Measurements from ENCODE around the gene VWA3A. TPM values are rescaled to one million over a fixed set of nuclear protein-coding genes. Genes with fewer than 3 reads are reported as not detected.

The VWA3A gene
- total RNA-seq, 4 donors from 2014 or later, result 0.24 TPM; not detected in 3

DNA sequence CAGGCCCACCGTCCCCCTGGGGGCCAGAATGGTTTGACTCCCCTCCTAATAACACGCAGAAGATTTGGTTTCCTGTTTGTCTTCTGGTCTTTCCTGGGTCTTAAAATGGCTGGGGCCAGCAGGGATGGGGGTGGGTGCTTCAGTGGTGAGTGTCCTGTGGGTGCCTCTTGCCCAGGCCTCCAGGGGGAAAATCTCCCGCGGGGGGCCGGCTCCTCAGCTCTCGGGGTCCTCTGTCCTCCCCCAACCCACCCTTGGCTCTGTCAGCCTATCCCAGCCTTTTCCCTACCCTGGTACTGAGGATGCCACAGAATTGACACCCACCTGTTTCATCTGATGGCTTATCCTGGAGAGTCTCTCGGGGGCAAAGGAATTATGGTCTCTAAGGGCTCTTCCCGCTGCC, 46.1 kb downstream of the VWA3A start:
- TF ChIP-seq CTCF (IDR thresholded peaks at IDR 0.05), result no peak
- DNase-seq (ENCODE audit: low spot score) (no peak), ATAC-seq (ENCODE audit: low FRiP score) (no peak)

DNA sequence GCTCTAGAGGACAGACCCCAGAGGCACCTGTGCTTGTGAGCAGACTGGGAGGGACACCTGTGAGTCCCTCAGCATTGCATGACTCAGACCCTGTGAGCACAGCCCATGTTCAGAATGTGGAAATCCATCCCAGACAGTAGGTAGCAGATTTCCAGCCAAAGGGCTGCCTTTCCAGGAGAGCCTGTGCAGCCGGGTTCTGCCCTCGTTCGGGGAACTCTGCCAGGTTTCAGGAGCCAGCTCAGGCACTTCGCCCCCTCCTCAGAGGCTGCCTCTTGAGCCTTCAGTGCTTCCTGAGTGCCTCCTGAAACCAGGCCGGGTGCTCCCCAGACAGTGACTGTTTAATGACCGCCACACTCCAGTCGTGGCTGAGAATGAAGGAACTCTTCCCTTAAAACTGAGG, 46.7 kb downstream of the VWA3A start:
- DNase-seq (ENCODE audit: low spot score) (no peak), ATAC-seq (ENCODE audit: low FRiP score) (no peak)
- TF ChIP-seq CTCF (IDR thresholded peaks at IDR 0.05), result no peak

DNA sequence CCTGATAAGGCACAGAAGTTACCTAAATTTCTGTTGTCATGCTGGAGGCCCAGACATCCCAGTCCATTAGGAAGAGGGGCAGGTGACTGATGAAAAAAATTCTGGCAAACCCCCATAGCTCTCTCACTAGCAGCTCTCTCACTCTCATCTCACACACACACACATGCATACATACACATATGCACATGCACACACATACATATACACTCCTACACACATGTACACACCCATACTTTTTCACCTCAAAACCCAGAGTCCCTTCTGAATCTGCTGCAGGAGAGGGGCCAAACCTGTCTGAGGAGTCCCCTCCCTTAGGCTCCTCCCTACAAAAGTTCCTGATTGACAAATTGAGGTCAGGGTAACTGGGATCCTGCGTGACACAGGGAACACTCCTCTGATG, 47.4 kb downstream of the VWA3A start:
- DNase-seq (ENCODE audit: low spot score) (no peak), ATAC-seq (ENCODE audit: low FRiP score) (no peak)
- TF ChIP-seq CTCF (IDR thresholded peaks at IDR 0.05), result no peak

GRCh38 chr16:22141767-22142166, 49.4 kb downstream of the VWA3A start:
- no peak for DNase-seq (ENCODE audit: low spot score)
- ATAC-seq (ENCODE audit: low FRiP score), result no peak
- TF ChIP-seq CTCF (IDR thresholded peaks at IDR 0.05), result no peak

DNA sequence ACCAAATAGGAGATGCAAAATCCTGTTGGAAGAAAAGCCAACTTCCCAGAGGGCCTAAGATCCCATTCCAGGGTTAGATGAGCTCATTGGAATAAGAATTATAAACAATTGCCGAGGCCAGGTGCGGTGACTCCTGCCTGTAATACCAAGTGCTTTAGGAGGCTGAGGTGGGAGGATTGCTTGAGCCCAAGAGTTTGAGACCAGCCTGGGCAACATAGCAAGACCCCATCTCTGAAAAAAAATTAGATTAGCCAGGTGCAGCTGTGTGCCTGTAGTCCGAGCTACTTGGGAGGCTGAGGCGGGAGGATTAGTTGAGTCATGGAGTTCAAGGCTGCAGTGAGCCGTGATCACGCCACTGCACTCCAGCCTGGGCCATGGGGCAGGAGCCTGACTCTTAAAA, 52.2 kb downstream of the VWA3A start:
- no peak for ATAC-seq (ENCODE audit: low FRiP score)
- no peak for DNase-seq (ENCODE audit: low spot score)

GRCh38 chr16:22147853-22148252, 55.5 kb downstream of the VWA3A start:
- DNase-seq (ENCODE audit: low spot score) (no peak), ATAC-seq (ENCODE audit: low FRiP score) (no peak)
- no peak for TF ChIP-seq CTCF (IDR thresholded peaks at IDR 0.05)

More for the DNA sequence above, 52.2 kb downstream of the VWA3A start:
- no peak for TF ChIP-seq CTCF (IDR thresholded peaks at IDR 0.05)

DNA sequence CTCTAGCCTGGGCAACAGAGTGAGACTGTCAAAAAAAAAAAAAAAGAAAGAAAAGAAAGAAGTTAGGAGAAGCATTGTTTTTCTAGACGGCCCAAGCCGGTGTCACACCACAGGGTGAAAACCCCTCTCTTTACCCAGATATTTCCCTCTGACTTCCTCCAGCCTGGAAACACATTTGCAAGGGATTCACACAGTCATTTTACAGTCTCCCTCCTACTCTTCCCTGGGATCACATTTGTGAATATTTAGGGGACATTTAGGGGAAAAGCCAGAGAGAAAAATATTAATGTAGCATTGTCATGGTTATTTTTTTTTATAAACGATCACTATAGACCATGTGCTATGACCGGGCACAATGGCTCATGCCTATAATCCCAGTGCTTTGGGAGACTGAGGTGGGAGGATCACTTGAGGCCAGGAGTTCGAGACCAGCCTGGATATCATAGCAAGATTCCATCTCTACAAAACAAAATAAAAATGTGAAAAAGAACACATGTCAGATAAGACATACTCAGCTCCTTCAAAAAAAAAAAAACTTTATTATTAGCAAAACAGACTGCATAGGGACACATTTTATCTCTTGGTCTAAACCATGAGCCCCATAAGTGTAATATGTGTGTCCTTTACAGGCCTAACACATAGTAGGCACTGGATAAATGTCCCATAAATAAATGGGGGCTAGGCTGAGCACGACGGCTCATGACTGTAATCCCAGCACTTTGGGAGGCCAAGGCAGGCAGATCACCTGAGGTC, 59.1 kb downstream of the VWA3A start:
- TF ChIP-seq CTCF (IDR thresholded peaks at IDR 0.05), result no peak
- DNase-seq (ENCODE audit: low spot score) (no peak), ATAC-seq (ENCODE audit: low FRiP score) (no peak)
